Retina (tissue), 1 donor: ENCODE data around the gene FAS.
A peak's percentile ranks its signal among the peaks of the same experiment; 100 is the strongest.
"Not testable (repeated sequence)": the region's sequence is repeated elsewhere in the genome, so short reads cannot be mapped to it uniquely, and the experiment has no call there.

Experiments used
- DNase-seq: peaks from one replicate; pipeline ENCODE4 v3.0.0-alpha.2; 2016

FAS gene

GRCh38 chr10:88995156-88995876 lies 4.7 kb downstream of the FAS start:
- no peak for DNase-seq

- DNase-seq = no peak
Observed at GRCh38 chr10:88996927-88997326, 6.3 kb downstream of the FAS start.

- no peak for DNase-seq
Observed at GRCh38 chr10:88999625-89000024, 9.0 kb downstream of the FAS start.

- no peak for DNase-seq
Observed at GRCh38 chr10:89001024-89001728, 10.6 kb downstream of the FAS start.

- peak; percentile 18 for DNase-seq
Observed at GRCh38 chr10:89001729-89002072, 11.1 kb downstream of the FAS start.

GRCh38 chr10:89002226-89002978 lies 11.8 kb downstream of the FAS start:
- DNase-seq = no peak

GRCh38 chr10:89003344-89003743 lies 12.7 kb downstream of the FAS start:
- DNase-seq = peak; percentile 15

GRCh38 chr10:89007129-89007893 lies 16.7 kb downstream of the FAS start:
- no peak for DNase-seq

- not testable (repeated sequence) for DNase-seq
Observed at GRCh38 chr10:89018700-89019346, 28.2 kb downstream of the FAS start.

GRCh38 chr10:89019569-89020327 lies 29.1 kb downstream of the FAS start:
- no peak for DNase-seq

GRCh38 chr10:89021526-89021925 lies 30.9 kb downstream of the FAS start:
- DNase-seq = not testable (repeated sequence)

- no peak for DNase-seq
Observed at GRCh38 chr10:89022734-89023133, 32.1 kb downstream of the FAS start.

GRCh38 chr10:89025453-89025852 lies 34.9 kb downstream of the FAS start:
- DNase-seq = no peak

GRCh38 chr10:89029181-89029580 lies 38.6 kb downstream of the FAS start:
- no peak for DNase-seq

- peak; percentile 65 for DNase-seq
Observed at GRCh38 chr10:89029785-89030437, 39.3 kb downstream of the FAS start.

GRCh38 chr10:89030791-89031190 lies 40.2 kb downstream of the FAS start:
- no peak for DNase-seq

GRCh38 chr10:89032141-89032891 lies 41.7 kb downstream of the FAS start:
- no peak for DNase-seq

- DNase-seq = no peak
Observed at GRCh38 chr10:89035461-89035860, 44.9 kb downstream of the FAS start.

- DNase-seq = no peak
Observed at GRCh38 chr10:89037096-89037495, 46.5 kb downstream of the FAS start.

GRCh38 chr10:89042562-89042961 lies 52.0 kb downstream of the FAS start:
- DNase-seq = no peak
